IPS DF 4.7 (cell line): ENCODE measurements around the gene SERINC5.

Experiments used
- DNase-seq: peaks from one replicate; pipeline ENCODE4 v3.0.0-alpha.2; 2013; ENCODE audit warnings: low spot score; ENCODE audit errors: extremely low read depth

SERINC5 gene

DNA sequence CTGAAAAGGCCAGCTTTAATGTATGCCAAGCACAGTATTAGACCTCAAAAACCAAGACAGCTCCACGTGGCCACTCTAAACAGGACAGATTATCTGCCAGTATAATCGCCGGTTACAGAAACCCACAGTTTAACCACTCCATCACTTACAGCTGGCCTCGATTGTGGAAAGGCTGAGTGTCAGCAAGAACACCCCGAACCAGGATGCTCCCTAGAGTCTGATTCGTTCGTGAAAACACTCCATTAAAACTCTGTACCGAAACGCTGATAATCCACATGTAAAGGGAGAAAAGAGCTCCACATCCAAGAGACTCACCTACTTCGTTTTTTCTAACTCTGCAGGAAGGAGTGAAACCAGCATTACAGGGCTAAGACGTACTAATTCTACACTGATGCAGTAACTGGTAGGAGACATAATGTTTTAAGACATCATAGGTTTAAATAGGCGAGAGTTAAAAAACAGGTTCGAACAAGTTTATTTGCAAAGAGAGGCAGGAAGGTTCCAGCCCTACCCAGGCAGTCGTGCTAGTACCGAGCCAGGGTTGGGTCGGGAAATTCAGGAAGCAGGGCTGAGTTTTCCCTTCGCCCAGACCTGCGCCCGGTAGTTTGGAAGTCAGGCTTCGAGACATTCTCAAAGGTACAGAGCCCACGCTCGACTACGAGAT is 949 bp downstream of the SERINC5 start:
- DNase-seq, result no peak

DNA sequence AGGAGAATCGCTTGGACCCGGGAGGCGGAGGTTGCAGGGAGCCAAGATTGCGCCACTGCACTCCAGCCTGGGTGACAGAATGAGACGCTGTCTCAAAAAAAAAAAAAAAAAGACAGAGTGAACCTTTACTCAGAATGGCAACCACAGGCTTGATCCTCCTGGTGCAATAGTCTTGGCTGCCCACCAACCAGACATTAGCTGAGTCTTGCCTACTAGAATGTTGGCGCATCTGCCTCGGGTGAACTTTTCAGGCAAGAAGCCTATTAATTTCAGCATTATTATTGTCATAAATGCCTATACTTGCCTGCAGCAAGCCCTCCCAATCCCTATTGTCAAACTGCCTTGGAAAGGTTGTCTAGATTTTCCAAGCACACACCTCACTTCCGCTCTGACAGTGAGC is 4.2 kb downstream of the SERINC5 start:
- no peak for DNase-seq

DNA sequence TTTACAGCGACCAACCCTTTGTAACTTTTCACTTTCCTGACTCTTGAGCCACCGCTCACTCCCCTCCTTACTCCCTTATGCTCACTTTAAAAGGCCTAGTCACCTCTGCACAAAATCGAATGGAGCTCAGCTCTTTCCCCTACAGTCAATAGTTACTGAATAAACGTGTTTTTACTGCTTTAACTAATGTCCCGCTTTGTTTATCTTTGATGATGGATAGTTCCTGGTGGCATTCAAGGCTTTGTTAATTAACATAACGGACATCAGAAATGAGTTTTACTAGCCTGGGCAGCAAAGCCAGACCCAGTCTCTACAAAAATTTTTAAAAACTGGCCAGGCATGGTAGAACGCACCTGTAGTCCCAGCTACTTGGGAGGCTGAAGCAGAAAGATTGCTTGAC is 5.0 kb downstream of the SERINC5 start:
- DNase-seq, result no peak

DNA sequence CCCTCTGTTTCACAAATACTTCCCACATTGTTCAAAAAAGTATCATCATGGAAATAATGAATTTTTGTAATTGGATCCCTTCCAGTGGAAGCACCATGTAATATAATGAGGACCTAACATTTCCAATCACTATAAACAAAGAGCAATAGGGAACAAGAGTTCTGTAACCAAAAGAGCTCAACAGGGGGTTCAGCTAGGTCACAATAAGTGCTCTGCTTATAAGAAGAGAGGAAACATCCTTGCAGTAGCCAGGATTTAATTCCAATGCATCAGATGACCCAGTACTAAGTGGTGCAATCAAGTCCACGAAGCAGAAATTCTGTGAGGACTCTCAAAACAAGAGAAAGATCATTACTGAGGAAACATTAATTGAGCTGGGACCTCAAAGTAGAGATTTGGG is 5.9 kb downstream of the SERINC5 start:
- DNase-seq, result no peak

- DNase-seq, result no peak
Measured at GRCh38 chr5:80248378-80248777, 7.5 kb downstream of the SERINC5 start.

DNA sequence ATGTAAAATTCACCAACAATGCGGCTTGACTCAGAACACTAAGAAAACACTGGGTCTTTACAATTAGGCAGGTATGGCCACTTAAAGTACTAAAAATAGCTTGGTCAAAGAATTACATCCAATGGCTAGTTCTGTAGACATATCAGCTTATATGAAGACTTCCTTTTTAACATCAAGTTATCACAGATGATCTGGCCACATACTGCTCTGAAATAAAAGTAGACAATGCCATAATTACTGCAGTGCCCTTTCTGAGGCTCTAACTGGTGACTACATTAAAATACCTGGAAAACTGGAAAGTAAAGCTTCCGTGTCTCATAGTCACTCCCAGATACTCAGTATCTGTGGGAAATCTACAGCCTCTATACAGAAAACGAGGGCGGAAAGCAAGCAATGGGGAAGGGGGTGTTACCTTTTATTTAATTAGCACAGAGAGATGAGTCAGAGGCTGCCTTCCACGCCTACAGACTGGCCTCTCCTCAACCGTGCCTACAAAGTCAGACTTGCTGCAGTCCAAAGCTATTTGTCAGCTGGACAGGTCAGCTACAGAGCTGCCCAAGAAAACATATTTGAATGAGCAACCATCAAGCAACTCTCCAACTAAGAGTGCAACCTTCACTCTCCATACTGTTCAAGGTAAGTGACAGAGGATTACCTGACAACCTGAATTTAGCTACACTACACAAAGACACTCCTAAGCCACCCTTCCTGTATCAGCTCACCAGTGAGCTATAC is 8.7 kb downstream of the SERINC5 start:
- no peak for DNase-seq

GRCh38 chr5:80246001-80246758 is 9.7 kb downstream of the SERINC5 start:
- DNase-seq, result no peak

GRCh38 chr5:80243567-80243966 is 12.3 kb downstream of the SERINC5 start:
- DNase-seq, result no peak

GRCh38 chr5:80242849-80243248 is 13.0 kb downstream of the SERINC5 start:
- no peak for DNase-seq

GRCh38 chr5:80240368-80240986 is 15.4 kb downstream of the SERINC5 start:
- no peak for DNase-seq

DNA sequence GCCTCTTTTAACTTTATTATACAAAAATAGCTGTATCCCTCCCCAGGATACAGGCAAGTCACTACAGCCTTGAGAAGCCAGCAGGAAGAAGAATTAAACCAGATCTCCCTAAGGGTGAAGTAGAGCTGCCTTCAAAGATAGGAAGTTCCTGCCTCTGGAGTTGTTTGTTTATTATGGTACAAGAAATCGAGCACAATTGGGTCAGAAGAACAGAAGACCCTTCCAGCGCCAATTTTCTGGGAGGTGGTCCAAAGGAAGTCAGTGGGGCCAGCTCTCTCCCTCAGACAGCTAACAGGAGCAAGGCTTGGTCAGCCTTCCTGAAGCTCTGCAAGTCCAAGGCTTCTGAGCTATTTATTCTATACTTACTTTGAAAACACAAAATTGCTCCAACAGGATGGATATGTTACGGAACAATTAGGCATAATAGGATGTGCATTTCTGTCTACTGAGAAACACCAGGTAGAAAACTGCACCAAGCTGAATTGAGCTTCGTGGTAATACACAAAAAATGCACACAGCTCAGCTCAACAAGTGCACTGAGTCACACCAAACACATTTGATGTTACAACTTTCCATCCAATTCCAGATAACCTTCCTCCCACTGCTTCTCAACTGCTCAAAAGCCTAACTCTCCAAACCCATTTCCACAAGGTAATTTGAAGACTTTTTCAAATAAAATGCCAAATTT is 16.0 kb downstream of the SERINC5 start:
- DNase-seq, result no peak

GRCh38 chr5:80238778-80239679 is 16.8 kb downstream of the SERINC5 start:
- DNase-seq, result no peak

GRCh38 chr5:80238097-80238496 is 17.8 kb downstream of the SERINC5 start:
- DNase-seq, result no peak

- no peak for DNase-seq
Measured at GRCh38 chr5:80237243-80237642, 18.6 kb downstream of the SERINC5 start.

DNA sequence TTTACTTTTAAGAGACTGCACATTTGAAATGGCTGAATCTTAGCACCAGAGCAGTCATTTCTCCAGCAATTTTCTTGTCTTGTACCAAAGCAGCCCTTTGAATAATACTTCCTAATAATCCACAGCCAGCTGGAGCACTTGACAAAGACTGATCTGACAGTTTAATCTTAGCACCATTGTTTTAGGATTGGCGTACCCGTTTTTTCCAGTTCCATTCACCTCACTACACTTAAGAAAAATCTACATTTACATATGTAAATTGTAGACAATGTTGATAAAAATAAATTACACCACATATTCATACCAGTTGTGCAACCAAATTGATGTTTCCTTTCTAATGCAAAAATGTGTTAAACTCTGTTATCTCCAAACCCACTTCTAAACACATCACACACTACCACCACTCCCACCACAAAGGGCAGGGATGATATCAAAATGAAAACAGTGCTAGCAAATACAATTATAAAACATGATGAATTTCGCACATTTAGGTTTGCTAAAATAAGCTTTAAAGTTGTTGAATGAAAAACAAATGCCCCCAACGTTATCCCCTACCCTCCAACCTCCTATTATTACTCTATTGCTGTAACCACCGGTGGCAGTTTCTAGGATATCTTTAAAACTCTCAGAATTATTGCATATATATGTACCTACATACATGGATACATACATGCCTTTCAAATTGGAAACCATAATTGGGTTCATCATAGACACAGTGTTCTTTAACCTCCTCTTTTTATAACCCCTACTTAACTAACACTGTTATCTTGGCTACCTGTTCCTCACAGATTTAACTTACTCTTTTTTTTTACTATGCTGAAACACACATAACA is 21.5 kb downstream of the SERINC5 start:
- no peak for DNase-seq

DNA sequence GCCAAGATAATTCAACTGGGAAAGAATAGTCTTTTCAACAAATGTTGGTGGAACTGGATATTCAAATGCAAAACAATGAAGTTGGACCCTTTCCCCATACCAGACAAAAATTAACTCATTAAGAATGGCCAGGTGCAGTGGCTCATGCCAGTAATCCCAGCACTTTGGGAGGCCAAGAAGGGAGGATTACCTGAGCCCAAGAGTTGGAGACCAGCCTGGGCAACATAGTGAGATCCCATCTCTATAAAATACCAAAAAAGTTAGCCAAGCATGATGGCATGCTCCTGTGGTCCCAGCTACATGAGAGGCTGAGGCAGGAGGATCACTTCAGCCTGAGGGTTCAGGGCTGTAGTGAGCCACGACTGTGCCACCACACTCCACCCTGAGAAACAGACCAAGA is 24.2 kb downstream of the SERINC5 start:
- no peak for DNase-seq

GRCh38 chr5:80231243-80231642 is 24.6 kb downstream of the SERINC5 start:
- DNase-seq, result no peak

- no peak for DNase-seq
Measured at GRCh38 chr5:80230269-80230992, 25.4 kb downstream of the SERINC5 start.

- DNase-seq, result no peak
Measured at GRCh38 chr5:80229902-80230255, 26.0 kb downstream of the SERINC5 start.
